OCI-LY1 (cell line): ENCODE measurements around the gene ZFYVE26.

Experiments used
- CTCF ChIP-seq: fragments of 200-600 bp; sonication (generic), shearing (Covaris generic); IDR thresholded peaks from 2 replicates; pipeline ENCODE4 v1.5.1; 2017; ENCODE audit warnings: mild to moderate bottlenecking, antibody characterized with exemption, low read length, moderate library complexity, mixed read lengths
- EZH2 ChIP-seq: fragments of 200-600 bp; sonication (generic), shearing (Covaris generic); IDR thresholded peaks from 2 replicates; pipeline ENCODE4 v1.8.0; 2017; ENCODE audit warnings: borderline replicate concordance, mixed run types, mild to moderate bottlenecking, antibody characterized with exemption, low read length, moderate library complexity, mixed read lengths

GRCh38 chr14:67859169-67859749 lies 42.9 kb upstream of the ZFYVE26 start:
- TF ChIP-seq CTCF (no peak), EZH2 (no peak)
